Parathyroid adenoma (tissue), 2 donors: ENCODE results near the gene TNS4.
A peak's percentile ranks its signal among the peaks of the same experiment; 100 is the strongest.

Experiments
- H2AFZ ChIP-seq: fragments of 300-600 bp; sonication (generic); one replicate; pipeline ENCODE4 v1.7.0; 2017; ENCODE audit warnings: antibody characterized with exemption, mild to moderate bottlenecking
- H3K27ac ChIP-seq: fragments of 300-600 bp; sonication (generic); one replicate; pipeline ENCODE4 v1.7.0; 2017
- H3K27me3 ChIP-seq: fragments of 300-600 bp; sonication (generic); one replicate; pipeline ENCODE4 v1.7.0; 2017; ENCODE audit warnings: low read length; ENCODE audit not compliant: control insufficient read depth, insufficient read depth
- H3K36me3 ChIP-seq: fragments of 300-600 bp; sonication (generic); one replicate; pipeline ENCODE4 v1.7.0; 2017; ENCODE audit warnings: low read length; ENCODE audit not compliant: control insufficient read depth, insufficient read depth
- H3K4me1 ChIP-seq: fragments of 300-600 bp; sonication (generic); one replicate; pipeline ENCODE4 v1.7.0; 2017; ENCODE audit warnings: control low read depth
- H3K4me2 ChIP-seq: fragments of 300-600 bp; sonication (generic); one replicate; pipeline ENCODE4 v1.7.0; 2017; ENCODE audit warnings: low read length
- H3K4me3 ChIP-seq: fragments of 300-600 bp; sonication (generic); one replicate; pipeline ENCODE4 v1.7.0; 2017; ENCODE audit warnings: low read depth, low read length
- H3K79me2 ChIP-seq: fragments of 300-600 bp; sonication (generic); one replicate; pipeline ENCODE4 v1.7.0; 2017; ENCODE audit warnings: control low read depth
- H3K9ac ChIP-seq: fragments of 300-600 bp; sonication (generic); one replicate; pipeline ENCODE4 v1.7.0; 2017; ENCODE audit warnings: mild to moderate bottlenecking
- H3K9me3 ChIP-seq: fragments of 300-600 bp; sonication (generic); one replicate; pipeline ENCODE4 v1.7.0; 2017; ENCODE audit warnings: low read length; ENCODE audit not compliant: control insufficient read depth
- TF ChIP-seq, protein P1 (sequence below): fragments of 300-600 bp; sonication (generic); IDR thresholded peaks from one replicate; pipeline ENCODE4 v1.7.0; 2017; ENCODE audit warnings: antibody characterized with exemption, mild to moderate bottlenecking
- donor health status: primary hyperparathyroidism.

The TNS4 gene

DNA sequence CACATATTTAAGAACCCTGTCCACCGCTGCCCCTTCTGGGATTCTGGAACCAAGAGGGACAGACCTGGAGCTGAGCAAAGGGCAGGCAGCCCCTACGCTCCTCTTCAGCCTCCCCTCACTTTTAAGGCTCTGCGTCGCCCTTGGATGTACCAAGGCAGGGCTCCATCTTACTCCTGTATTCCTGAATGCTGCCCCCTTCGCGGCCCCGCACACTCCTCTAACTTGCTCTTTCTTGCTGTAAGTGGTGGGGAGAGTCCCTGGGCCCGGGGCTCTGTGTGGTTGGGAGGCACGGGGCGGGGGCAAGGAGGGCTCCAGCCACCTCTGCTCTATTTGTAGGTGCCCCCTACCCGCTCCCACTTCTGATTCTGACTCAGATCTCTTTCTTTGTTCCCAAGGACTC is 1.2 kb downstream of the TNS4 start:
- TF ChIP-seq, protein P1, sequence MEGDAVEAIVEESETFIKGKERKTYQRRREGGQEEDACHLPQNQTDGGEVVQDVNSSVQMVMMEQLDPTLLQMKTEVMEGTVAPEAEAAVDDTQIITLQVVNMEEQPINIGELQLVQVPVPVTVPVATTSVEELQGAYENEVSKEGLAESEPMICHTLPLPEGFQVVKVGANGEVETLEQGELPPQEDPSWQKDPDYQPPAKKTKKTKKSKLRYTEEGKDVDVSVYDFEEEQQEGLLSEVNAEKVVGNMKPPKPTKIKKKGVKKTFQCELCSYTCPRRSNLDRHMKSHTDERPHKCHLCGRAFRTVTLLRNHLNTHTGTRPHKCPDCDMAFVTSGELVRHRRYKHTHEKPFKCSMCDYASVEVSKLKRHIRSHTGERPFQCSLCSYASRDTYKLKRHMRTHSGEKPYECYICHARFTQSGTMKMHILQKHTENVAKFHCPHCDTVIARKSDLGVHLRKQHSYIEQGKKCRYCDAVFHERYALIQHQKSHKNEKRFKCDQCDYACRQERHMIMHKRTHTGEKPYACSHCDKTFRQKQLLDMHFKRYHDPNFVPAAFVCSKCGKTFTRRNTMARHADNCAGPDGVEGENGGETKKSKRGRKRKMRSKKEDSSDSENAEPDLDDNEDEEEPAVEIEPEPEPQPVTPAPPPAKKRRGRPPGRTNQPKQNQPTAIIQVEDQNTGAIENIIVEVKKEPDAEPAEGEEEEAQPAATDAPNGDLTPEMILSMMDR = no peak
- no peak overlapping the region for H3K27ac ChIP-seq

DNA sequence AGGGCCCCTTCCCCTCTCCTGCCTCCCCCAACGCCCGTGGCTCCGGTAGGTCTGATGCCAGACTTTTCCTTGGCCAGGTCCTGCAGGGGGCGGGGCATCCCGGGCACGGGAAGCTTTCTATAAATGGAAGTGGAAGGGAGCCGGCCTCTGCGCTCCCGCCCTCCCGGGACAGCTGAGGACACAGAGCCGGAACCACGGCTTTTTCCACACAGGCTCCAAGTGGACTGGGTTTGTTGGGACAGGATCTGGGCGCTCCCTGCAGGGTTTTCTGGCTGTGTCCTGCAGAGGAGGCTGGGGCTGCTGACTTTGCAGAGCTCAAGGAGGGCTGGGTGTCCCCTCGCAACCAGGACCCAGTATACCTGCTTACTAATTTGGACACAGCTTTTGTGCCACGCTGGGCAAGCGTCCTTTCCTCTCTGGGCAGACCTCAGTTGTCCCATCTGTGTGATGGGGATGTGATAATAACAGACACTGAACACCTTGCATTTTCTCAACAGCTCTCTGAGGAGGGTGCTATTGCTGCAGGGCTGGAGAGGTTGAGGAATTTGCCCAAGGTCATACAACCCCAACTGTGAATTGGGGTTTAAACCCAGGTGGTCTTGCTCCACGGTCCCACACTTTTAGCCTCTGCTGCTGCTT is 1.8 kb downstream of the TNS4 start:
- Histone ChIP-seq H3K9ac (no peak overlapping the region), H3K9me3 (no peaks in the 10 kb centered on the region), H3K36me3 (no peaks in the 10 kb centered on the region), H3K4me2 (peak overlapping the region; percentile 48), H3K79me2 (no peaks in the 10 kb centered on the region), H3K27ac (no peak overlapping the region), H3K4me3 (no peak overlapping the region), H3K27me3 (no peaks in the 10 kb centered on the region), H3K4me1 (peaks cover 3% of the 10 kb centered on the region), H2AFZ (peak overlapping the region; percentile 65)
- TF ChIP-seq, protein P1 = no peak

More for the DNA sequence above, 1.2 kb downstream of the TNS4 start:
- no peak overlapping the region for H3K9ac ChIP-seq
- no peaks in the 10 kb centered on the region for H3K27me3 ChIP-seq
- no peak overlapping the region for H3K4me3 ChIP-seq
- H3K4me1 ChIP-seq = peaks cover 3% of the 10 kb centered on the region
- H3K79me2 ChIP-seq = no peaks in the 10 kb centered on the region
- no peaks in the 10 kb centered on the region for H3K36me3 ChIP-seq
- no peaks in the 10 kb centered on the region for H3K9me3 ChIP-seq
- H2AFZ ChIP-seq = no peak overlapping the region
- no peak overlapping the region for H3K4me2 ChIP-seq

DNA sequence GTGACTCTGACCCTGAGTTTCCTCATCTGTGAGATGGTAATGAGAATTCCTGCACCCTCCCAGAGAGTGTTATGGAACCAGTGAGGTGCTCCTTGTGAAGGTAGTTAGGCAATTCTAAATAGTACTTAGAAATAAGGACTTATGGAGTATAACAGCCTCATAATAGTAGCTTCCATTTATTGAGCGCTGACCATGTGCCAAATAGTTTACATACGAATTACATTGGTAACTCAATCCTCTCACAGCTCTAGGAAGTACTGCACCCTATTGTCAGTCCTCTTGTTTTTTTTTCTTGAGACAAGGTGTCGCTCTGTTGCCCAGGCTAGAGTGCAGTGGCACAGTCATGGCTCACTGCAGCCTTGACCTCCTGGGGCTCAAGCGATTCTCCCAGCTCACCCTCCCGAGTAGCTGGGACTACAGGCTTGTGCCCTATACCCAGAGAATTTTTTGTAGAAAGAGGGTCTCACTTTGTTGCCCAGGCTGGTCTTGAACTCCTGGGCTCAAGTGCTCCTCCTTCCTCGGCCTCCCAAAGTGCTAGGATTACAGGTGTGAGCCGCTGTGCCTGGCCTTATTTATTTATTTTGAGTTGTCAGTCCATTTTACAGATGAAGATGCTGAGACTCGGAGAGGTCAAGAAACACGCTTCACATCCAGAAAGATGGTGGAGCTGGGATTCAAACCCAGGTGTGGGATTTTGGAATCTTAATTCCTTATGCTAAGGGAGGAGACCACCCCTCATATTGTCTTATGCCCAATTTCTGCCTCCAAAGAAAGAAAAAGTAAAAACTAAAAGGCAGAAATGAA is 2.9 kb downstream of the TNS4 start:
- Histone ChIP-seq H3K79me2 (no peaks in the 10 kb centered on the region), H2AFZ (no peak overlapping the region), H3K36me3 (no peaks in the 10 kb centered on the region), H3K9ac (no peak overlapping the region), H3K27me3 (no peaks in the 10 kb centered on the region), H3K9me3 (no peaks in the 10 kb centered on the region), H3K4me2 (no peak overlapping the region), H3K4me1 (peaks cover 3% of the 10 kb centered on the region), H3K4me3 (no peak overlapping the region), H3K27ac (no peak overlapping the region)
- TF ChIP-seq, protein P1 = no peak

DNA sequence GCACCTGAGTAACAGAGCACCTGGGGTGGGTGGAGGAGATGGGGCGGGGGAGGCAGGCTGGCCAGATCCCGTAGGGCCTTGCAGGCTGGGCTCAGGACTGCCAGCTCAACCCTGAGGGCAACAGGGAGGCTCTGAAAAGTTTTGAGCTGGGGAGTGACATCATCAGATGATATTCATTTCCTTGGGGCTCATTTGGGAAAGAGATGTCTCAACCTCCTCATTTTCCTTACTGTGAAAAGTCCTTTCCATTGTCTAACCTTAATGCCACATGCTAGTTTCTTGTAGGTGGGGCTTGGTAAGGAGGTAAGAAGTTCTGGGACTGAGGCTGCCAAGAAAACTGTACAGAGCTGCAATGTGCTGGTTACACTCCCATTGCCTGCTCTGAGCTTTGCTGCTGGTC is 3.7 kb downstream of the TNS4 start:
- Histone ChIP-seq H3K4me2 (no peak overlapping the region), H3K9me3 (no peaks in the 10 kb centered on the region), H3K4me1 (peaks cover 3% of the 10 kb centered on the region), H3K79me2 (no peaks in the 10 kb centered on the region), H3K27ac (no peak overlapping the region), H2AFZ (no peak overlapping the region), H3K4me3 (no peak overlapping the region), H3K9ac (no peak overlapping the region), H3K27me3 (no peaks in the 10 kb centered on the region), H3K36me3 (no peaks in the 10 kb centered on the region)
- TF ChIP-seq, protein P1 = no peak
